SK-N-MC (cell line): Measurements from ENCODE around the gene PLIN1.

Experiments
- EZH2 ChIP-seq: fragments of 200-600 bp; sonication (generic); IDR thresholded peaks from one replicate; pipeline ENCODE4 v1.6.1; 2017; ENCODE audit warnings: antibody characterized with exemption
- FOXP2 ChIP-seq: optimal IDR thresholded peaks from 2 replicates; pipeline ENCODE3; 2011; ENCODE audit warnings: mild to moderate bottlenecking, moderate library complexity; ENCODE audit not compliant: insufficient read depth; ENCODE audit errors: extremely low read length, control extremely low read depth
- POLR2AphosphoS5 ChIP-seq: IDR thresholded peaks from 2 replicates; pipeline ENCODE4 v1.6.1; 2012; ENCODE audit warnings: mild to moderate bottlenecking, low read depth, low read length, borderline replicate concordance

GRCh38 chr15:89630260-89630659 lies 48.9 kb downstream of the PLIN1 start:
- no peak; the same call in 1 of the 2 replicates for TF ChIP-seq POLR2AphosphoS5
- no peak for TF ChIP-seq EZH2
- TF ChIP-seq FOXP2 = no peak
